ENCODE measurements around the gene SPOPL.
A peak's percentile ranks its signal among the peaks of the same experiment; 100 is the strongest.

Gene SPOPL

DNA sequence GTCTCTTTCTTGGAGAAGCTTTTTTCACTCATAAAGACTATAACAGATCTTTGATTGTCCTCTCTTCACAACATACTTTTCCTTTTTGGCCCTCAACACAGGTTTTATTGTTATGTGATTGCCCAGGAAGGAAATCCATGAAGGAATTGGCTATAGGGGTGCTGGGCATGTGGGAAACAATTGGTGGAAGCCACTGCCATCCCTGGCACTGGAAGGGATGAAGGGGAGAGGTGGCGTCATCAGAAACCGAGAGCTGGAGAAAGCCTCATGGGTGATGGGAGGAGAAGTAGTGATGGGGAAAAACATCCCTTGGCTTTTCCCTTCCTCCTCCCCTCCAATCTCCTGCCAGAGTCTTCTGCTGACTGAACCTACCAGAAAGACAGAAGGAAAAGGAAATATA, 106.2 kb downstream of the SPOPL start:
- DNase-seq = no peak

- DNase-seq = no peak
These were observed 107.9 kb downstream of the SPOPL start for GRCh38 chr2:138609446-138609845.

DNA sequence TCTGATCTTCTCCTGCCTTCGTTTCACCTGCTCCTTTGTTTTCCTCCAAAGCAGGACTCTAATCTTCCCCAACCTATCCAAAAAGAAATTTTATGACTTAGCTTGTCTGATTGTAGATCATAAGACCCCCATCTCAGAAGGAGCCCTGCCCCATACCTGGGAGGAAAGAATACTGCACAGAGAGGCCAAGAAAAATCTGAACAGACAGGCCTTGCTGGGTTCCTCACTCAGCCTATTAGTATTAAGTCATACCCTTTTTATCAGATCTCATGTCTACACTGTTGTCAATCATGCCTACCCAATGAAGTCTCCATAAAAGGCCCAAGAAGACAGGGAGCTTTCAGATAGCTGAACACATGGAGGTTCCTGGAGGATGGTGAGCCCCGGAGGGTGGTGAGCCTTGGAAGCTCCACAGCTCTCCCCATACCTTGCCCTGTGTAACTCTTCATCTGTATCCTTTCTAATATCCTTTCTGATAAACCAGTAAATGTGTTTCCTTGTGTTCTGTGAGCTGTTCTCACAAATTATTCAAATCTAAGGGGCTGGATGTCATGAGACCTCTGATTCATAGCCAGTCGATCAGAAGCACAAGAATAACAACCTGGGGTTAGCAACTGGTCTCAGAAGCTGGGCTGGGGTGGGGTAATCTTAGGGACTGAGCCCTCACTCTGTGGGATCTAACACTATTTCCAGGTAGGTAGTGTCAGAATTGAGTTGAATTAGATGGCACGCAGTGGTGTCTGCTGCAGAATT, 108.8 kb downstream of the SPOPL start:
- DNase-seq = no peak

- no peak for DNase-seq
These were observed 113.7 kb downstream of the SPOPL start for GRCh38 chr2:138615257-138615656.

- no peak for DNase-seq
These were observed 115.5 kb downstream of the SPOPL start for GRCh38 chr2:138617026-138617425.

- no peak for DNase-seq
These were observed 117.4 kb downstream of the SPOPL start for GRCh38 chr2:138618971-138619370.

DNA sequence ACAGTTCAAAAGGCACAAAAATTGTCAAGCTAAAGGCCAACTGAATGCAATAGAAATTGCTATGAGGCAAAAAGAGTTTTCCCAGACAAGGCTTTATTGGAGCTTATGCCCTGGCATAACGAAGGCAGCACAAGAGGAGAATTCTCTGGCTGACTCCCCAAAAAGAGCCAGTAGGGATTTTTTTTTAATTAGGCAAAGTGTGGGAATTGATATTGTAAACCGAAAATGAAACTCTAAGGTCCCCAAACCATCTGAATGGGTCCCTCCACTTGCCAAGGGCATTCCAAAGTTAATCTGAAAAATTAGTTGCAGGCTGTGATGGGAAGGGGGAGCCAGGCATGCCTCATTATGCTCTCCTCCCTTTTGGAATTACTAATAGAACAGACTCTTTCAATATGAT, 118.9 kb downstream of the SPOPL start:
- DNase-seq = no peak

DNA sequence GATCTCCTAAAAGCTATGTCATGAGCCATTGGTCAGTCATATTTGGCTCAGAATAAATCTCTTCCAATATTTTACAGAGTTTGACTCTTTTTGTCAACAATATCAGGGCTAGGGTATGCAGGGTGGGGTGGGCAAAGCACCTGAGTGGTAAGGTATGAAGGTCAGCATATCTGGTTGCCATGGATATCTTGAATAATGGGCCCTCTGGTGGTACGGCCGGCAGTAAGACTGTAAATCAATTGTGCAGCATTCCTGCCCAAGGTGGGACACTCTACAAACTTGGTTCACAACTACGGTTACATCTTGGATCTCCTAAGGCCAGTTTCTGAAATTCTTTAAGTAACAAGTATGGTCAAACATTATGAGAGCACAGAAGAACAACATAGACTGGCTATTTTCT, 119.6 kb downstream of the SPOPL start:
- no peak for DNase-seq

- peak; percentile 12 for DNase-seq
These were observed 121.0 kb downstream of the SPOPL start for GRCh38 chr2:138622613-138623012.
